ENCODE results near the gene HMCN1.

Gene HMCN1

GRCh38 chr1:185961664-185962063, 227.5 kb downstream of the HMCN1 start:
- Histone ChIP-seq H3K9me3 (ENCODE audit: low read length) (no peaks in the 10 kb centered on the region), H3K9ac (ENCODE audit: low read length) (no peak overlapping the region), H4K20me1 (ENCODE audit: insufficient read depth, low read length) (no peaks in the 10 kb centered on the region), H2AFZ (ENCODE audit: low read length) (no peak overlapping the region), H3F3A (ENCODE audit: insufficient read depth, low read length) (no peaks in the 10 kb centered on the region), H3K4me2 (ENCODE audit: low read length) (no peak overlapping the region), H3K4me1 (ENCODE audit: insufficient read depth, low read length, severe bottlenecking) (no peaks in the 10 kb centered on the region), H3K4me3 (ENCODE audit: low read depth, low read length, poor library complexity, severe bottlenecking) (no peak overlapping the region), H3K36me3 (ENCODE audit: insufficient read depth, low read length) (no peaks in the 10 kb centered on the region), H3K27me3 (ENCODE audit: insufficient read depth, low read length) (no peaks in the 10 kb centered on the region), H3K9me2 (ENCODE audit: low read depth, low read length) (no peaks in the 10 kb centered on the region), H3K79me2 (ENCODE audit: insufficient read depth, low read length) (no peaks in the 10 kb centered on the region), H3K27ac (ENCODE audit: low read depth, low read length, poor library complexity, severe bottlenecking) (no peak overlapping the region)
- no peak for TF ChIP-seq EZH2 (IDR thresholded peaks at IDR 0.05; ENCODE audit: borderline replicate concordance, low read length)
- no peak for TF ChIP-seq CTCF (IDR thresholded peaks at IDR 0.05; ENCODE audit: low read length)

- Histone ChIP-seq H3K9me2 (ENCODE audit: low read depth, low read length) (no peaks in the 10 kb centered on the region), H3K79me2 (ENCODE audit: insufficient read depth, low read length) (no peaks in the 10 kb centered on the region), H3K27ac (ENCODE audit: low read depth, low read length, poor library complexity, severe bottlenecking) (no peak overlapping the region), H3F3A (ENCODE audit: insufficient read depth, low read length) (no peaks in the 10 kb centered on the region), H3K9ac (ENCODE audit: low read length) (no peak overlapping the region), H2AFZ (ENCODE audit: low read length) (no peak overlapping the region), H3K4me2 (ENCODE audit: low read length) (no peak overlapping the region), H3K27me3 (ENCODE audit: insufficient read depth, low read length) (no peaks in the 10 kb centered on the region), H3K36me3 (ENCODE audit: insufficient read depth, low read length) (no peaks in the 10 kb centered on the region), H3K9me3 (ENCODE audit: low read length) (no peaks in the 10 kb centered on the region), H4K20me1 (ENCODE audit: insufficient read depth, low read length) (no peaks in the 10 kb centered on the region), H3K4me3 (ENCODE audit: low read depth, low read length, poor library complexity, severe bottlenecking) (no peak overlapping the region), H3K4me1 (ENCODE audit: insufficient read depth, low read length, severe bottlenecking) (no peaks in the 10 kb centered on the region)
- TF ChIP-seq EZH2 (IDR thresholded peaks at IDR 0.05; ENCODE audit: borderline replicate concordance, low read length) = no peak
- TF ChIP-seq CTCF (IDR thresholded peaks at IDR 0.05; ENCODE audit: low read length) = no peak
Measured at GRCh38 chr1:185964946-185965345, 230.8 kb downstream of the HMCN1 start.

- Histone ChIP-seq H3K27me3 (ENCODE audit: insufficient read depth, low read length) (no peaks in the 10 kb centered on the region), H3K9me3 (ENCODE audit: low read length) (no peaks in the 10 kb centered on the region), H3K27ac (ENCODE audit: low read depth, low read length, poor library complexity, severe bottlenecking) (no peak overlapping the region), H4K20me1 (ENCODE audit: insufficient read depth, low read length) (no peaks in the 10 kb centered on the region), H2AFZ (ENCODE audit: low read length) (no peak overlapping the region), H3F3A (ENCODE audit: insufficient read depth, low read length) (no peaks in the 10 kb centered on the region), H3K4me3 (ENCODE audit: low read depth, low read length, poor library complexity, severe bottlenecking) (no peak overlapping the region), H3K4me2 (ENCODE audit: low read length) (no peak overlapping the region), H3K9me2 (ENCODE audit: low read depth, low read length) (no peaks in the 10 kb centered on the region), H3K79me2 (ENCODE audit: insufficient read depth, low read length) (no peaks in the 10 kb centered on the region), H3K4me1 (ENCODE audit: insufficient read depth, low read length, severe bottlenecking) (no peaks in the 10 kb centered on the region), H3K9ac (ENCODE audit: low read length) (no peak overlapping the region), H3K36me3 (ENCODE audit: insufficient read depth, low read length) (no peaks in the 10 kb centered on the region)
- TF ChIP-seq CTCF (IDR thresholded peaks at IDR 0.05; ENCODE audit: low read length) = no peak
- no peak for TF ChIP-seq EZH2 (IDR thresholded peaks at IDR 0.05; ENCODE audit: borderline replicate concordance, low read length)
Measured at GRCh38 chr1:185965870-185966269, 231.7 kb downstream of the HMCN1 start.
